ENCODE results near the gene SKIC8.

DNA sequence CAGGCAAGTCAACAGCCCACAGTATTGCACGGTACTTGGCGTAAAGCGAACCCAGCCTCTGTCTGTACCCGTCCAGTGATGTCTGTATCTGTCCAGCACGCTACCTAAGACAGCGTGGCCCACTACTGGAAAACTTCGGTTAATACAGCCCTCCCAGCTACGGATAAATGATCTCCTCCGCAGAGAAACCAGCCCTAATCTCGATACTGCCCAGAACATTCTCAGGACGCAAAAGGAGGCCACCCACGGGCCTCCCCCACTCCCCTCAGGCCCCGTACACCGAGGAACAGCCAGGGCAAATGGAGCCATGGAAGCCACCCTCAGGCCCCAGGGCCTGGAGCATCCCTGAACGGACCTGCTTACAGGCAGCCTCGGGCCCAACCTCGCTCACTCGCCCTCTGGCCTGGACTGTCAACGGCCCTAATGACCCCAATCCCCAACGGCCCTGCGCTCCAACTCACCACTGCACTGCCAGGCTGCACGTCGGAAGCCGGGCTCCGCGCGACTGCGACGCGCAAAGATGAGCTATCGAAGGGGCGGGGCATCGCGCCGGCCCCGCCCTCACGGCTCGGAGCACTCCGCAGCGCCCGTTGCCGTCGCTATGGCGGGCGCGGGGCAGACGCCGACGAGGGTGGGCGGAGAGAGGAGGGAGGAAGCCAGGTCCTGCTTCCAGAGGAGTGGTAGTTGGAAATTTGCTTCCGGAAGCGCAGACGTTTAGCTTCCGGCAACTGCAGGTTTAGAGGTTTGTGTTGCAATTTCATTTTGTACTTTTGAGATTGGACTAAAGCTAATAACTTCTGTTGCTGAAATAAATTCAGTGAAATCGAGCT lies at the start of gene SKIC8:
- TF ChIP-seq SIN3A (IDR thresholded peaks at IDR 0.05; ENCODE audit: borderline replicate concordance, insufficient read depth, low read length) (peak; percentile 75; the same call in 1 of the 2 replicates), POLR2AphosphoS5 (IDR thresholded peaks at IDR 0.05; ENCODE audit: low read depth, low read length) (peak; percentile 92)

Measured in PFSK-1 (cell line).